GM12878 (cell line): ENCODE data around the gene PPM1D. TPM values are rescaled to one million over a fixed set of nuclear protein-coding genes. Genes with fewer than 3 reads are reported as not detected.

Experiments
- ATAC-seq: fragments of 200-7000 bp; cut with Tn5 transposase; 3 replicates; pipeline ENCODE4 v1.9.1; 2020; ENCODE audit warnings: mild to moderate bottlenecking, moderate library complexity
- BruUV-seq: library from RNA; stranded (reverse); fragments of 400-500 nt; replicated peaks from 2 replicates; lab custom pipeline; 2021; lab: Mats Ljungman, UMichigan
- CTCF ChIA-PET: fragments of 300-600 bp; sonication (Branson Sonifier 250); formaldehyde crosslinking; extraction: SDS; loops from one replicate; lab custom pipeline; 2021; ENCODE audit warnings: inconsistent platforms; lab: Yijun Ruan, JAX
- POLR2A ChIA-PET: fragments of 350-600 bp; formaldehyde crosslinking; extraction: SDS; loops from one replicate; lab custom pipeline; 2021; ENCODE audit warnings: inconsistent platforms; lab: Charles Lee
- RAD21 ChIA-PET: fragments of 300-600 bp; sonication (Branson Sonifier 250); formaldehyde crosslinking; loops from one replicate; lab custom pipeline; 2023; ENCODE audit warnings: antibody characterized with exemption; ENCODE audit not compliant: unreplicated experiment; lab: Charles Lee
- SMC1A ChIA-PET: fragments of 300-600 bp; sonication (Branson Sonifier 250); formaldehyde crosslinking; loops from one replicate; lab custom pipeline; 2023; ENCODE audit not compliant: unreplicated experiment, uncharacterized antibody; lab: Charles Lee
- DNase-seq: peaks from one replicate; pipeline ENCODE4 v3.0.0-alpha.2; 2011; ENCODE audit warnings: low read depth, low spot score
- FAIRE-seq: peaks from 3 replicates; lab custom pipeline; 2011; peaks lifted over from hg19 to GRCh38; lab: Jason Lieb, UNC
- H2AFZ ChIP-seq: 2 replicates; pipeline ENCODE4 v1.6.0; 2011; ENCODE audit warnings: low read depth, low read length, control low read depth; ENCODE audit not compliant: control insufficient read depth
- H3K27ac ChIP-seq: 2 replicates; pipeline ENCODE4 v1.5.1; 2011; ENCODE audit warnings: control low read depth; ENCODE audit not compliant: control insufficient read depth, insufficient read depth
- H3K27me3 ChIP-seq, 2 experiments: replicated peaks in 1 of 2; 2 replicates each; pipeline versions ENCODE4 v1.6.0 to v1.6.1; 2011; ENCODE audit warnings: low read length in 1 of 2; ENCODE audit not compliant: control insufficient read depth in 2 of 2, insufficient read depth in 2 of 2
- H3K36me3 ChIP-seq, 2 experiments: 2 replicates each; pipeline ENCODE4 v1.5.1; 2011; ENCODE audit warnings: low read length in 1 of 2; ENCODE audit not compliant: control insufficient read depth in 2 of 2, insufficient read depth in 2 of 2
- H3K4me1 ChIP-seq: 2 replicates; pipeline ENCODE4 v1.6.1; 2011; ENCODE audit warnings: mild to moderate bottlenecking, low read length, moderate library complexity, mixed read lengths; ENCODE audit not compliant: control insufficient read depth, insufficient read depth
- H3K4me2 ChIP-seq: 2 replicates; pipeline ENCODE4 v1.6.0; 2011; ENCODE audit warnings: control low read depth; ENCODE audit not compliant: control insufficient read depth, insufficient read depth
- H3K4me3 ChIP-seq: fragments of 200-600 bp; sonication (generic); 2 replicates; pipeline ENCODE4 v1.5.1; 2016
- H3K79me2 ChIP-seq: 2 replicates; pipeline ENCODE4 v1.6.0; 2011; ENCODE audit warnings: low read length; ENCODE audit not compliant: control insufficient read depth, insufficient read depth
- H3K9ac ChIP-seq: 2 replicates; pipeline ENCODE4 v1.8.0; 2011; ENCODE audit warnings: low read length, control low read depth, mixed read lengths; ENCODE audit not compliant: control insufficient read depth, insufficient read depth
- H3K9me3 ChIP-seq: replicated peaks from 3 replicates; pipeline ENCODE4 v1.5.1; 2011; ENCODE audit warnings: mild to moderate bottlenecking, low read length; ENCODE audit not compliant: control insufficient read depth, insufficient read depth
- H4K20me1 ChIP-seq: 2 replicates; pipeline ENCODE4 v1.6.0; 2011; ENCODE audit not compliant: control insufficient read depth, insufficient read depth
- NFIC ChIP-seq: IDR thresholded peaks from 2 replicates; pipeline ENCODE4 v1.6.1; 2012; ENCODE audit warnings: low read depth, mild to moderate bottlenecking, inconsistent platforms, low read length, moderate library complexity
- NFXL1 ChIP-seq: fragments of 450-650 bp; IDR thresholded peaks from 2 replicates; pipeline ENCODE4 v1.6.1; 2017; ENCODE audit warnings: antibody characterized with exemption, mild to moderate bottlenecking, borderline replicate concordance
- WGBS: methylation state at CpG from one replicate; pipeline ENCODE4 v1.1.6; 2016; ENCODE audit warnings: low lambda C conversion rate; ENCODE audit not compliant: insufficient replicate concordance, insufficient coverage; ENCODE audit errors: missing lambda C conversion rate; 5-methylcytosine and 5-hydroxymethylcytosine counted together
- in situ Hi-C: fragments of 300-500 bp; cut with MboI; formaldehyde crosslinking; loops from 9 replicates; pipeline ENCODE4 v1.14.3; 2018; ENCODE audit warnings: mixed read lengths
- intact Hi-C: fragments of 100-400 bp; cut with micrococcal nuclease; formaldehyde crosslinking; loops from one replicate; pipeline ENCODE4 v1.14.2; 2022; ENCODE audit not compliant: unreplicated experiment
- polyA plus RNA-seq, 11 experiments: library from polyadenylated mRNA; depleted of rRNA in 4 of 11; unstranded in 6 of 11; stranded (reverse) in 5 of 11; fragments of >200 nt; fragmentation: Nextera tagmentation in 4 of 11; fragmentation: Illumina TruSeq in 1 of 11; extraction: Ambion mirVana in 4 of 11; extraction: Trizol in 1 of 11; gene quantifications; 1 replicate in 1 of 11; 2 replicates in 10 of 11; pipeline versions ENCODE4 v1.2.1 to v1.2.3, GENCODE V29; 2011 to 2016; ENCODE audit warnings: inconsistent platforms in 2 of 11, missing spikeins in 2 of 11, low read depth in 1 of 11
- total RNA-seq, 4 experiments: library from RNA; depleted of rRNA in 3 of 4; stranded (reverse); fragments of >200 nt in 3 of 4; fragmentation: Illumina TruSeq in 1 of 4; extraction: Trizol in 1 of 4; gene quantifications; 2 replicates each; pipeline versions ENCODE4 v1.2.1 to v1.2.3, GENCODE V29; 2013 to 2021
- TF ChIP-seq, protein P1 (sequence below): fragments of 450-650 bp; IDR thresholded peaks from 2 replicates; pipeline ENCODE4 v1.6.1; 2017; ENCODE audit warnings: borderline replicate concordance
- TF ChIP-seq, protein P2 (sequence below): fragments of 450-650 bp; IDR thresholded peaks from 2 replicates; pipeline ENCODE4 v1.6.1; 2017; ENCODE audit warnings: mild to moderate bottlenecking, moderate library complexity
- TF ChIP-seq, protein P3 (sequence below): fragments of 450-650 bp; IDR thresholded peaks from 2 replicates; pipeline ENCODE4 v1.6.1; 2017; ENCODE audit warnings: mild to moderate bottlenecking, low read depth, inconsistent platforms; ENCODE audit not compliant: poor library complexity, severe bottlenecking

Gene PPM1D
- total and polyA plus RNA-seq, 10 of the 15 experiments (the other 5 are each of a cell fraction or from before 2014, with no cell fraction given): 1.9 to 20.8 (median 10.7) TPM

DNA sequence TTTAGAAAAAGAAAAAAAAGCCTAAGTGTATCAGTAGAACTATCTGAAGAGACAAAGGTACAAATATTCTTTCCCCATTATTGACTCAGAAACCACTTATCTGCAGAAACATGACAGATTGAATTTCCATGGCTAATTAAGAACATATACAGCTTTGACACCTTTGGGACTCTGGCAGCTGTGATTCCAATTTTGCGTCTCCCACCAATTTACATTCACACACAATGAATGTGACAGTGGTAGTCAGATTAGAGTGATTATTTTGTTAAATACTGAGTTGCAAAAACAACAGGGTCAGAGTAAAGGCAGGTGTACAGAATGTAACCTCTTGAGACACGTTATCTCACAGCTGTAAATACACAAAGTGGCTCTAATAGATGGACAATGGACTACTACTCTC, 5.3 kb upstream of the PPM1D start:
- H3K9ac ChIP-seq: no peak overlapping the region
- H3K4me3 ChIP-seq: no peak overlapping the region
- SMC1A ChIA-PET: interaction anchor here (0.6 to 0.9 kb wide), 3 partner anchors 54 to 295 kb away, joined by 3 read pairs; no protein-coding TSS in a partner anchor
- H2AFZ ChIP-seq: no peak overlapping the region
- H3K36me3 ChIP-seq: no peaks in the 10 kb centered on the region
- H3K27me3 ChIP-seq: no peaks in the 10 kb centered on the region
- WGBS: 98% methylated on average over 2 of the region's 2 CpGs
- no peak overlapping the region for H3K27ac ChIP-seq
- H3K4me2 ChIP-seq: no peak overlapping the region
- ATAC-seq (no peak), DNase-seq (no peak), FAIRE-seq (no peak)
- no TSS peak for BruUV-seq
- intact Hi-C loops (no loop called here), in situ Hi-C loops (no loop called here)
- RAD21 ChIA-PET: interaction anchor here (0.6 kb wide), 1 partner anchor 532 kb away, joined by 5 read pairs; no protein-coding TSS in a partner anchor
- no peaks in the 10 kb centered on the region for H3K9me3 ChIP-seq
- POLR2A ChIA-PET: interaction anchor here (0.5 to 0.6 kb wide), 2 partner anchors 23 to 555 kb away, joined by 3 to 4 read pairs; no protein-coding TSS in a partner anchor
- H3K79me2 ChIP-seq: no peaks in the 10 kb centered on the region; the same call in 1 of the 2 replicates
- TF ChIP-seq NFXL1: peak; percentile 55; the same call in 1 of the 2 replicates
- TF ChIP-seq, protein P1, sequence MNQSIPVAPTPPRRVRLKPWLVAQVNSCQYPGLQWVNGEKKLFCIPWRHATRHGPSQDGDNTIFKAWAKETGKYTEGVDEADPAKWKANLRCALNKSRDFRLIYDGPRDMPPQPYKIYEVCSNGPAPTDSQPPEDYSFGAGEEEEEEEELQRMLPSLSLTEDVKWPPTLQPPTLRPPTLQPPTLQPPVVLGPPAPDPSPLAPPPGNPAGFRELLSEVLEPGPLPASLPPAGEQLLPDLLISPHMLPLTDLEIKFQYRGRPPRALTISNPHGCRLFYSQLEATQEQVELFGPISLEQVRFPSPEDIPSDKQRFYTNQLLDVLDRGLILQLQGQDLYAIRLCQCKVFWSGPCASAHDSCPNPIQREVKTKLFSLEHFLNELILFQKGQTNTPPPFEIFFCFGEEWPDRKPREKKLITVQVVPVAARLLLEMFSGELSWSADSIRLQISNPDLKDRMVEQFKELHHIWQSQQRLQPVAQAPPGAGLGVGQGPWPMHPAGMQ: no peak
- H3K4me1 ChIP-seq: no peaks in the 10 kb centered on the region
- no peaks in the 10 kb centered on the region for H4K20me1 ChIP-seq
- CTCF ChIA-PET: interaction anchor here (0.7 to 2.6 kb wide), 7 partner anchors 9 to 174 kb away, joined by 3 to 10 read pairs (median 3); no protein-coding TSS in a partner anchor

DNA sequence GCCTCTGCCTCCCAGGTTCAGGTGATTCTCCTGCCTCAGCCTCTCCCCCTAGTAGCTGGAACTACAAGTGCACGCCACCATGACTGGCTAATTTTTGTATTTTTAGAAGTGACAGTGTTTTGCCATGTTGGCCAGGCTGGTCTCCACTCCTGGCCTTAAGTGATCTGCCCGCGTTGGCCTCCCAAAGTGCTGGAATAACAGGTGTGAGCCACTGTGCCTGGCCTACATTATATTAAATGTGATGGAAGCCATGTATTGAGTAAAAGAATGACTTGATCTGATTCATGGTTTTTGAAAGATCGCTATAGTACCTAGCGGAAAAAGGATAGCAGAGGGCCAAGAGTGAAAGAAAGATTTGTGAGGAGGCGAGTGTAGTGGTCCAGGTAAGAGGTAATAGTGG, 2.7 kb upstream of the PPM1D start:
- Histone ChIP-seq H2AFZ (no peak overlapping the region), H3K27me3 (no peaks in the 10 kb centered on the region), H3K9me3 (no peaks in the 10 kb centered on the region), H3K79me2 (peaks cover 23% of the 10 kb centered on the region), H3K36me3 (no peaks in the 10 kb centered on the region), H3K4me1 (no peaks in the 10 kb centered on the region), H4K20me1 (no peaks in the 10 kb centered on the region), H3K27ac (no peak overlapping the region), H3K4me2 (no peak overlapping the region), H3K9ac (no peak overlapping the region), H3K4me3 (no peak overlapping the region)
- in situ Hi-C loops (no loop called here), intact Hi-C loops (no loop called here)
- ATAC-seq (no peak), DNase-seq (no peak), FAIRE-seq (no peak)
- ChIA-PET CTCF (interaction anchor here (1.0 to 2.9 kb wide), 4 partner anchors 11 to 41 kb away, joined by 3 to 10 read pairs (median 4); no protein-coding TSS in a partner anchor), RAD21 (interaction anchor here (0.7 kb wide), 1 partner anchor 27 kb away, joined by 3 read pairs; no protein-coding TSS in a partner anchor), SMC1A (interaction anchor here (0.6 kb wide), 1 partner anchor 76 kb away, joined by 3 read pairs; no protein-coding TSS in a partner anchor), POLR2A (no interaction called here)
- no TSS peak for BruUV-seq
- WGBS: 89% methylated on average over 6 of the region's 6 CpGs
- TF ChIP-seq, protein P2, sequence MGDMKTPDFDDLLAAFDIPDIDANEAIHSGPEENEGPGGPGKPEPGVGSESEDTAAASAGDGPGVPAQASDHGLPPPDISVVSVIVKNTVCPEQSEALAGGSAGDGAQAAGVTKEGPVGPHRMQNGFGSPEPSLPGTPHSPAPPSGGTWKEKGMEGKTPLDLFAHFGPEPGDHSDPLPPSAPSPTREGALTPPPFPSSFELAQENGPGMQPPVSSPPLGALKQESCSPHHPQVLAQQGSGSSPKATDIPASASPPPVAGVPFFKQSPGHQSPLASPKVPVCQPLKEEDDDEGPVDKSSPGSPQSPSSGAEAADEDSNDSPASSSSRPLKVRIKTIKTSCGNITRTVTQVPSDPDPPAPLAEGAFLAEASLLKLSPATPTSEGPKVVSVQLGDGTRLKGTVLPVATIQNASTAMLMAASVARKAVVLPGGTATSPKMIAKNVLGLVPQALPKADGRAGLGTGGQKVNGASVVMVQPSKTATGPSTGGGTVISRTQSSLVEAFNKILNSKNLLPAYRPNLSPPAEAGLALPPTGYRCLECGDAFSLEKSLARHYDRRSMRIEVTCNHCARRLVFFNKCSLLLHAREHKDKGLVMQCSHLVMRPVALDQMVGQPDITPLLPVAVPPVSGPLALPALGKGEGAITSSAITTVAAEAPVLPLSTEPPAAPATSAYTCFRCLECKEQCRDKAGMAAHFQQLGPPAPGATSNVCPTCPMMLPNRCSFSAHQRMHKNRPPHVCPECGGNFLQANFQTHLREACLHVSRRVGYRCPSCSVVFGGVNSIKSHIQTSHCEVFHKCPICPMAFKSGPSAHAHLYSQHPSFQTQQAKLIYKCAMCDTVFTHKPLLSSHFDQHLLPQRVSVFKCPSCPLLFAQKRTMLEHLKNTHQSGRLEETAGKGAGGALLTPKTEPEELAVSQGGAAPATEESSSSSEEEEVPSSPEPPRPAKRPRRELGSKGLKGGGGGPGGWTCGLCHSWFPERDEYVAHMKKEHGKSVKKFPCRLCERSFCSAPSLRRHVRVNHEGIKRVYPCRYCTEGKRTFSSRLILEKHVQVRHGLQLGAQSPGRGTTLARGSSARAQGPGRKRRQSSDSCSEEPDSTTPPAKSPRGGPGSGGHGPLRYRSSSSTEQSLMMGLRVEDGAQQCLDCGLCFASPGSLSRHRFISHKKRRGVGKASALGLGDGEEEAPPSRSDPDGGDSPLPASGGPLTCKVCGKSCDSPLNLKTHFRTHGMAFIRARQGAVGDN: no peak
- TF ChIP-seq NFIC: no peak
- TF ChIP-seq, protein P3, sequence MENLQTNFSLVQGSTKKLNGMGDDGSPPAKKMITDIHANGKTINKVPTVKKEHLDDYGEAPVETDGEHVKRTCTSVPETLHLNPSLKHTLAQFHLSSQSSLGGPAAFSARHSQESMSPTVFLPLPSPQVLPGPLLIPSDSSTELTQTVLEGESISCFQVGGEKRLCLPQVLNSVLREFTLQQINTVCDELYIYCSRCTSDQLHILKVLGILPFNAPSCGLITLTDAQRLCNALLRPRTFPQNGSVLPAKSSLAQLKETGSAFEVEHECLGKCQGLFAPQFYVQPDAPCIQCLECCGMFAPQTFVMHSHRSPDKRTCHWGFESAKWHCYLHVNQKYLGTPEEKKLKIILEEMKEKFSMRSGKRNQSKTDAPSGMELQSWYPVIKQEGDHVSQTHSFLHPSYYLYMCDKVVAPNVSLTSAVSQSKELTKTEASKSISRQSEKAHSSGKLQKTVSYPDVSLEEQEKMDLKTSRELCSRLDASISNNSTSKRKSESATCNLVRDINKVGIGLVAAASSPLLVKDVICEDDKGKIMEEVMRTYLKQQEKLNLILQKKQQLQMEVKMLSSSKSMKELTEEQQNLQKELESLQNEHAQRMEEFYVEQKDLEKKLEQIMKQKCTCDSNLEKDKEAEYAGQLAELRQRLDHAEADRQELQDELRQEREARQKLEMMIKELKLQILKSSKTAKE: no peak
